ENCODE measurements around the gene TINAG.
A peak's percentile ranks its signal among the peaks of the same experiment; 100 is the strongest.

Gene TINAG

GRCh38 chr6:54308289-54308985 is at the start of gene TINAG:
Gene TINAG, plus strand, starts transcription at chr6:54308441. Its CDS starts 110 bp downstream, at chr6:54308551.
- DNase-seq (ENCODE audit: low read depth): no peak

- no peak for DNase-seq (ENCODE audit: low read depth)
Observed at GRCh38 chr6:54260025-54260424, 48.2 kb upstream of the TINAG start.

GRCh38 chr6:54262499-54262898 is 45.7 kb upstream of the TINAG start:
- DNase-seq (ENCODE audit: low read depth): no peak

- no peak for DNase-seq (ENCODE audit: low read depth)
Observed at GRCh38 chr6:54262971-54263370, 45.3 kb upstream of the TINAG start.

GRCh38 chr6:54264581-54265272 is 43.5 kb upstream of the TINAG start:
- no peak for DNase-seq (ENCODE audit: low read depth)

- no peak for DNase-seq (ENCODE audit: low read depth)
Observed at GRCh38 chr6:54266400-54266923, 41.8 kb upstream of the TINAG start.

- no peak for DNase-seq (ENCODE audit: low read depth)
Observed at GRCh38 chr6:54267798-54268197, 40.4 kb upstream of the TINAG start.

- DNase-seq (ENCODE audit: low read depth): no peak
Observed at GRCh38 chr6:54273214-54273820, 34.9 kb upstream of the TINAG start.

- DNase-seq (ENCODE audit: low read depth): no peak
Observed at GRCh38 chr6:54274383-54274782, 33.9 kb upstream of the TINAG start.

GRCh38 chr6:54282186-54282585 is 26.1 kb upstream of the TINAG start:
- DNase-seq (ENCODE audit: low read depth): peak; percentile 93

GRCh38 chr6:54284161-54284860 is 23.9 kb upstream of the TINAG start:
- no peak for DNase-seq (ENCODE audit: low read depth)

GRCh38 chr6:54285595-54285994 is 22.6 kb upstream of the TINAG start:
- no peak for DNase-seq (ENCODE audit: low read depth)

GRCh38 chr6:54286141-54286540 is 22.1 kb upstream of the TINAG start:
- no peak for DNase-seq (ENCODE audit: low read depth)

GRCh38 chr6:54288474-54288873 is 19.8 kb upstream of the TINAG start:
- DNase-seq (ENCODE audit: low read depth): no peak

GRCh38 chr6:54289426-54289825 is 18.8 kb upstream of the TINAG start:
- DNase-seq (ENCODE audit: low read depth): no peak

- no peak for DNase-seq (ENCODE audit: low read depth)
Observed at GRCh38 chr6:54291146-54291545, 17.1 kb upstream of the TINAG start.

GRCh38 chr6:54291738-54292137 is 16.5 kb upstream of the TINAG start:
- DNase-seq (ENCODE audit: low read depth): no peak

- no peak for DNase-seq (ENCODE audit: low read depth)
Observed at GRCh38 chr6:54294965-54295532, 13.2 kb upstream of the TINAG start.

GRCh38 chr6:54299542-54300269 is 8.5 kb upstream of the TINAG start:
- DNase-seq (ENCODE audit: low read depth): no peak

- DNase-seq (ENCODE audit: low read depth): no peak
Observed at GRCh38 chr6:54301770-54302169, 6.5 kb upstream of the TINAG start.

GRCh38 chr6:54307439-54307910 is 766 bp upstream of the TINAG start:
- DNase-seq (ENCODE audit: low read depth): no peak
